Adrenal gland (tissue), 12 donors: ENCODE data around the gene PARD3B. TPM values are rescaled to one million over a fixed set of nuclear protein-coding genes. Genes with fewer than 3 reads are reported as not detected.

Experiments used
- DNase-seq, 7 donors: peaks; one replicate each; pipeline ENCODE4 v3.0.0-alpha.2; 2019 to 2020
- H3K27ac ChIP-seq, 5 donors: fragments of 200-600 bp; sonication (generic) in 4 of 5; 1 replicate in 3 of 5; 2 replicates in 2 of 5; pipeline versions ENCODE4 v1.5.1 to v1.8.0; 2016 to 2020; ENCODE audit warnings: mild to moderate bottlenecking in 1 of 5
- H3K27me3 ChIP-seq: fragments of 200-600 bp; 2 replicates; pipeline ENCODE4 v1.8.0; 2021
- H3K36me3 ChIP-seq, 2 donors: fragments of 200-600 bp; replicated peaks in 1 of 2; 1 replicate in 1 of 2; 2 replicates in 1 of 2; pipeline versions ENCODE4 v1.5.1 to v1.8.0; 2018 to 2022
- H3K4me1 ChIP-seq, 2 donors: fragments of 200-600 bp; replicated peaks in 1 of 2; 1 replicate in 1 of 2; 2 replicates in 1 of 2; pipeline versions ENCODE4 v1.5.1 to v1.8.0; 2018 to 2021
- H3K4me3 ChIP-seq, 4 donors: fragments of 200-600 bp; sonication (generic) in 3 of 4; one replicate each; pipeline ENCODE4 v1.5.1; 2016 to 2018
- H3K9me3 ChIP-seq, 3 donors: fragments of 200-600 bp; sonication (generic) in 1 of 3; replicated peaks in 1 of 3; 1 replicate in 2 of 3; 2 replicates in 1 of 3; pipeline versions ENCODE4 v1.5.1 to v1.8.0; 2016 to 2021
- POLR2A ChIP-seq, 2 donors: fragments of 450-650 bp; IDR thresholded peaks; one replicate each; pipeline ENCODE4 v1.6.1; 2017; ENCODE audit warnings: antibody characterized with exemption in 2 of 2, mild to moderate bottlenecking in 2 of 2, moderate library complexity in 1 of 2
- WGBS, 4 donors: extraction: QIAGEN DNeasy Blood & Tissue Kit in 2 of 4; methylation state at CpG; one replicate each; pipeline versions ENCODE4 v1.1.5 to v1.1.7; 2013 to 2017; 5-methylcytosine and 5-hydroxymethylcytosine counted together
- intact Hi-C, 2 donors: fragments of 100-400 bp; cut with DNase I; formaldehyde crosslinking; loops; one replicate each; pipeline versions ENCODE4 v1.14.1 to v1.15.0; 2022 to 2023
- polyA plus RNA-seq, 3 donors: library from polyadenylated mRNA; stranded (reverse); fragments of 200-250 nt in 2 of 3; fragments of 350-450 nt in 1 of 3; fragmentation: Illumina TruSeq in 1 of 3; extraction: RNeasy Lipid Tissue Mini Kit (QIAGEN cat#74804) in 1 of 3; gene quantifications; one replicate each; pipeline ENCODE4 v1.2.3, GENCODE V29; 2013 to 2014
- total RNA-seq, 9 donors: library from RNA; depleted of rRNA in 4 of 9; stranded (reverse); fragments of >200 nt in 4 of 9; fragments of 120-200 nt in 1 of 9; fragmentation: NEBNext Ultra II Directional in 1 of 9; extraction: Animal tissue kit (Norgen Biotek cat#: 25700) in 1 of 9; gene quantifications; one replicate each; pipeline versions ENCODE4 v1.1.0 to v1.2.4, GENCODE V29; 2013 to 2023
- TF ChIP-seq, protein P1 (sequence below), 6 experiments: fragments of 450-650 bp in 4 of 6; fragments of 200-600 bp in 2 of 6; sonication (generic) in 1 of 6; IDR thresholded peaks; 1 replicate in 5 of 6; 2 replicates in 1 of 6; pipeline versions ENCODE4 v1.5.1 to v1.8.0; 2016 to 2021; ENCODE audit warnings: antibody characterized with exemption in 6 of 6, mild to moderate bottlenecking in 2 of 6, moderate library complexity in 1 of 6
- donor health status: healthy with polysubstance abuse.
- donor health status: Bipolar disorder and iron deficiency.
- donor health status: DM: yes; HTN: yes; CAD: no.
- donor health status: DM: no; HTN: no; CAD: no.
- donor health status: DM: no; HTN: no; CAD: no.
- donor health status: DM: yes; HTN: yes; CAD: no.

The PARD3B gene
- total and polyA plus RNA-seq, 12 donors, result 1.9 to 20.4 (median 9.5) TPM

DNA sequence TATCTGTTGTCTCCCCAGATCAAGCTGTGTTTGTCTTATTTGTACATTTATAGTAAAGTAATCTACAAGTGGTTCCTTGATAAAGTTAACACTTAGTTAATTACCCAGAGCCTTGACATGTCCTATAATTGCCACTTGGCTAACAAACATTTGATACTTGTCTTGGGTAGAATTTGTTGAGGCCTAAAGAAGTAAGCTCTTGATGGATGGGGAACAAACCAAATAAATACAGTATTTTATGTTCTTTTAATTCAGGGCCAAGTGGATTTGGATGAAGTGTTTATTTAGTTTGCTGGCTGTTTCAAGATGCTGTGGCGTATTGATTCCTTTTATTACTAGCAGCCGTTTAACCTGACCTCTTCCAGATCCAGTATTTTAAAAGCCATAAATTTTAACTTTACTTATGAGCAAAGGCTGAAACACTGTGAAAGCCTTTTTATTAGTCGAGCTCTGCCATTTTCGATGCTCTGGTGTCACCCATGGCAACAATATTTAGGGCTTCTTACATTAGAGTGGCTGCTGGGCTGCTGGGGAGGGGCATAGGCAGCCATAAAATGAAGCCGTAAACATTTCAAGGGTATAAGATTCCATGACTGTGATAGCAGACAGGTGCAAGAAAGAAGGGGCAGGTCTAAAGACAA lies 735.4 kb downstream of the PARD3B start:
- Histone ChIP-seq H3K9me3 (no peaks in the 10 kb centered on the region), H3K4me3 (no peak overlapping the region), H3K36me3 (no peaks in the 10 kb centered on the region), H3K4me1 (no peaks in the 10 kb centered on the region), H3K27ac (no peak overlapping the region), H3K27me3 (no peaks in the 10 kb centered on the region)
- TF ChIP-seq, protein P1, sequence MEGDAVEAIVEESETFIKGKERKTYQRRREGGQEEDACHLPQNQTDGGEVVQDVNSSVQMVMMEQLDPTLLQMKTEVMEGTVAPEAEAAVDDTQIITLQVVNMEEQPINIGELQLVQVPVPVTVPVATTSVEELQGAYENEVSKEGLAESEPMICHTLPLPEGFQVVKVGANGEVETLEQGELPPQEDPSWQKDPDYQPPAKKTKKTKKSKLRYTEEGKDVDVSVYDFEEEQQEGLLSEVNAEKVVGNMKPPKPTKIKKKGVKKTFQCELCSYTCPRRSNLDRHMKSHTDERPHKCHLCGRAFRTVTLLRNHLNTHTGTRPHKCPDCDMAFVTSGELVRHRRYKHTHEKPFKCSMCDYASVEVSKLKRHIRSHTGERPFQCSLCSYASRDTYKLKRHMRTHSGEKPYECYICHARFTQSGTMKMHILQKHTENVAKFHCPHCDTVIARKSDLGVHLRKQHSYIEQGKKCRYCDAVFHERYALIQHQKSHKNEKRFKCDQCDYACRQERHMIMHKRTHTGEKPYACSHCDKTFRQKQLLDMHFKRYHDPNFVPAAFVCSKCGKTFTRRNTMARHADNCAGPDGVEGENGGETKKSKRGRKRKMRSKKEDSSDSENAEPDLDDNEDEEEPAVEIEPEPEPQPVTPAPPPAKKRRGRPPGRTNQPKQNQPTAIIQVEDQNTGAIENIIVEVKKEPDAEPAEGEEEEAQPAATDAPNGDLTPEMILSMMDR (IDR thresholded peaks at IDR 0.05), result no peak
- no peak for TF ChIP-seq POLR2A (IDR thresholded peaks at IDR 0.05)
- intact Hi-C loops, result no loop called here
- no peak for DNase-seq
- 69 to 79% (median 76%) methylated on average over 5 of the region's 5 CpGs for WGBS, 4 donors

DNA sequence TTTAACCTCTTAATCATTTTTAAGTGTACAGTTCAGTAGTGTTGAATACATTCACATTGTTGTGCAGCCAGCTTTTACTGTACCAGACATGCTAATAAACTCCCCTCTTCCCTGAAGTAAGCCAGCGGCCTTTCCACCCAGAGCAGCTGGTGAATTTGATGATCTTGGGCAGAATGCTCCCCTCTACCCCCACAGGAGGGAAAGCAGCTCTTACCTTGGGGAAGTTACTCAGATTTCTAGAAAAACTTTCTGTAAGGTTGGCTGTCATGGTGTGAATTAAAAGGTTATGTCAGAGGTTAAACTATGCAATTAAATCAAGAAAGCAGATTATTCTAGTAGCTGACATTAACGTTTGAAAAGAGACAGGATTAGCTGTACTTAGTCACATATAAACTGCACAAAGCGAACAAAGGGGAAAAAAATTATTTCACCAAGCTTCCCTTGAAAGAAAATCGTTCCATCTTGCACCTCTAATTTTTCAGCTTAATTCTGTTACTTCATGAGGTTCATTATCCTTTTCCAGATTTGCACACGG lies 738.5 kb downstream of the PARD3B start:
- Histone ChIP-seq H3K27me3 (no peaks in the 10 kb centered on the region), H3K4me3 (no peak overlapping the region), H3K9me3 (no peaks in the 10 kb centered on the region), H3K36me3 (no peaks in the 10 kb centered on the region), H3K27ac (no peak overlapping the region), H3K4me1 (no peaks in the 10 kb centered on the region)
- DNase-seq, result no peak
- intact Hi-C loops, result no loop called here
- TF ChIP-seq POLR2A (IDR thresholded peaks at IDR 0.05), result no peak
- TF ChIP-seq, protein P1 (IDR thresholded peaks at IDR 0.05), result no peak
- WGBS, 4 donors, result 85 to 90% (median 88%) methylated on average over 5 of the region's 5 CpGs

DNA sequence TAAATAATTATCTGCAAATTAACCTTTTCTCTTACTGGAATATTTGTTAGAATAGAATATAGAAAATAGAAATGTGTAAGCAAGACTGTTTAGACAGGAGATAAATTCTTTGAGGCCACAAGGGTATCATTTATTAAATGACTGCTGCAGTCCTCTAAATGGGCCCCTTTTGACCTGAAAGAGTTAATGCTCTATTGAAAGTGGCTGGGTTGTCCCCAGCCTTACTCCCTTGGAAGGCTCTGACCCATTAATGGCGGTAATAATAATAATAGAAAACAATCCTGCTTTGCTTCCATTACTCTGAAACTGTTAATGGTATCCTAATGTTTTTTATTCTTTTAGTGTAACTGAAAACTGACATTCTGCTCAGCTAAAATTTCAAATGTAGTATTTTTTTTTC lies 739.1 kb downstream of the PARD3B start:
- H3K36me3 ChIP-seq, result no peaks in the 10 kb centered on the region
- no peaks in the 10 kb centered on the region for H3K27me3 ChIP-seq
- no peak for DNase-seq
- intact Hi-C loops, result no loop called here
- WGBS, 4 donors, result 84 to 89% (median 87%) methylated on average over 1 of the region's 1 CpG
- H3K4me3 ChIP-seq, result no peak overlapping the region
- no peak for TF ChIP-seq POLR2A (IDR thresholded peaks at IDR 0.05)
- TF ChIP-seq, protein P1 (IDR thresholded peaks at IDR 0.05), result no peak
- H3K27ac ChIP-seq, result no peak overlapping the region
- no peaks in the 10 kb centered on the region for H3K4me1 ChIP-seq
- no peaks in the 10 kb centered on the region for H3K9me3 ChIP-seq

DNA sequence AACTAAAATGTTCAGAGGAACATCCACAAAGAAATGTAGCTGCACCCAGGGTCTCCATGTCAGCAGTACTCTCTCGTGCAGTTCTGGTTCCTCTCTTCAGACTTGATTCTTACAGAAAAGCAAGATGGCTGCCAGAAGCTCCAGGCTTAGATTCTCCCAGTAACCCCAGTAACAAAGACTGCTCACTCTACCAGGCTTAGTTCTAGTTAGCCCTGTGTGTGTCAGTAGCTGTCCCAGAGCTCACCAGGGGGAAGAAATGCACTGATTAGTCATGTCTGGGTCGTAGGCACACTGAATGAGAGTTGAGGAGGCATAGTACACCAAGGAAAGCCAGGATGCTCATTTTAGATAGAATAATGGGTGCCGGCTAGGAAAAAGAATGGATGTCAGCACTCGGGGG lies 742.0 kb downstream of the PARD3B start:
- Histone ChIP-seq H3K36me3 (no peaks in the 10 kb centered on the region), H3K4me3 (no peak overlapping the region), H3K9me3 (no peaks in the 10 kb centered on the region), H3K27me3 (no peaks in the 10 kb centered on the region), H3K4me1 (no peaks in the 10 kb centered on the region), H3K27ac (no peak overlapping the region)
- intact Hi-C loops, result no loop called here
- WGBS, 4 donors, result 80 to 91% (median 89%) methylated on average over 4 of the region's 4 CpGs
- no peak for TF ChIP-seq POLR2A (IDR thresholded peaks at IDR 0.05)
- TF ChIP-seq, protein P1 (IDR thresholded peaks at IDR 0.05), result no peak
- DNase-seq, result no peak
